NCI-H524 treated with DMSO at 0.1 percent for 48 hours (cell line): Measurements from ENCODE around the gene LPP.

ENCODE experiments used
- DNase-seq: peaks from one replicate; lab custom pipeline; 2025; lab: John Stamatoyannopoulos, UW

Gene LPP

DNA sequence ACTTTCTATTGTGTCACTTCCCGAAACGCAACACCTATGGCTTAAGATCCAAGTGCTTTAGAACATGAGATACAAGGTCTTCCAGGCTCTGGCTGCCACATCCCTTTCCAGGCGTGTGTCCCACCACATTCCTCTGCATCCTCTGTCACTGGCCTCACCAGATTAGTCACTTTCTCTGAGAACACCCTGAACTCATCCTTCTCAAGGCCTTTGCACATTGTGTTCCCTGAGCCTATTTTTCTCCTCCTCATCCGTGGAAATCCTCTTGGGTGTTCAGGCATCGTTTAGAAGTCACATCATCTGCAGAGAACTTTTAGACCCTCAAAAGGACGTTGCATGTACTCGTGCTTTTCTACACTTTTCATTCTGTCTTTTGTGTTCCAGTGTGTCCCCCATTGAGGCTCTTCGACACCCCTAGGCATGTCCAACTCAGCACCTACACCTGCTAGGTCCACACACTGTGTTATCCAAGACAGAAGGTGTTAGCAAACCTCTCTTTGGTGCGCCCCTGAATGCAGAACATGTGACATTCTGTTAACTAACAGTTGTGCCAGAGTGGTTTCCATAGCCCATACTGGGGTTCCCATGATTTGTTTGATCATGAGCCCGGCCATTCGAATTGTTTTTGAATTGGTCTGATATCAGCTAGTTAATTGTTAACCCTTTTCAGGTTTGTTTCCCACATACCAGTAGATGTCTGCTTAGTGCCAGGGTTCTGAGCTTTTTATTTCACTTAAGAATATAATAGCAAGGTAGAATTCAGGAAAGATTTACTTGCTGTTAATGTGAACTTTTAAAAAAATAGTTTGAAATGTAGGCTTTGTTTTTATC lies 67.2 kb downstream of the LPP start:
- no peak for DNase-seq

- DNase-seq = no peak
Measured at GRCh38 chr3:188223936-188224335, 70.0 kb downstream of the LPP start.

DNA sequence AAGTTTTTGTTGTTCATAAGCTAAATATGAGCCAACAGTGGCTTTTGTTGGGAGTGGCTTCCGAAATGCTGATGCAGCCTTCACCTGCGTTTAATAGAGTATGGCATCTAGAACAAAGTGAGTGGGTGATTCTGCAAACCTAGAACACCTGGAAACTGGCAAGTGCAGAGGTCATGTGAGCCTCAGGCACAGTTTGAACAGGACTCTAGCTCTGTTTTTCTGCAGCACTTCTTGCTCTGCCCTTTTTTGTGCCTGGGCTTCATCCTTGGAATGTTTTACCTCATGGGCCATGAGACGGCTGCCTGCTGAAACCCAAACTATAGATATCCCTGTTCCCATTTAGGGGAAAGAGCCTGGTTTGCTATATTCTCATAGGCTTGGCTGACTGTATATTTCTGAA lies 73.5 kb downstream of the LPP start:
- no peak for DNase-seq

- DNase-seq = no peak
Measured at GRCh38 chr3:188229177-188229576, 75.2 kb downstream of the LPP start.

- no peak for DNase-seq
Measured at GRCh38 chr3:188229726-188230125, 75.8 kb downstream of the LPP start.

DNA sequence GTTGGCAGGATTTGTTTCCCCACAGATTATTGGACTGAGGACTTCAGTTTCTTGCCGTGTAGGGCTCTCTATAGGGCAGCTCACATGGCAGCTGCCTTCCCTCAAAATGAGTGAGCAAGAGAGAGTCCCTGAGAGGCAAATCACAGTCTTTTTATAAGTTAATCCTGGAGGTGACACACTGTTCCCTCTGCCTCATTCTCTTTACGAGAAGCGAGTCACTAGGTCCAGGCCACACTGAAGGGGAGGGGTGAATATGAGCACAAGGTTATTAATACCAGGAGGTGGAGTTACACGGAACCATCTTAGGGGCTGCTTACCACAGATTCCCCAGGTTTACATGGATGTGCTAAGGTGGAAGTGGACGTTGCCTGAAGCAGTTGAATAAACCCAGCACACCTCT lies 77.0 kb downstream of the LPP start:
- no peak for DNase-seq

DNA sequence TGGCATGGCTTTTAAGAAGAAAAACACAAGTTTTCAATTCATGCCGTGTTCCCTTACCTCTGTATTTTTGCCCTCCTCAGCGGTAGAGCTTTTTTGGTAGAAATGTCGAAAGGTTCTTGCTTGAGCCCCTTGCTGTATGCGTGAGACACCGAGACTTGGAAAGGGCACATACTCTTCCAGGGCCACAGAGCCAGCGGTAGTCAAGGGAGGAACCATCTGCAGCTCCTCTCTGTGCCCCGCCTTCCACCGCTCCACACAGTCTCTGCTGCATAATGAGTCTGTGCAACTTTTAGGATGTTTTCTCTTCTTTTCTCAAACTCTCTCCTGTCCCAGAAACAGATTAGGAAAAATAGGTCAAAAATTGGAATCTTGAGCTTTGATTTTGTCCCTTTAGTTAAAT lies 77.5 kb downstream of the LPP start:
- no peak for DNase-seq

DNA sequence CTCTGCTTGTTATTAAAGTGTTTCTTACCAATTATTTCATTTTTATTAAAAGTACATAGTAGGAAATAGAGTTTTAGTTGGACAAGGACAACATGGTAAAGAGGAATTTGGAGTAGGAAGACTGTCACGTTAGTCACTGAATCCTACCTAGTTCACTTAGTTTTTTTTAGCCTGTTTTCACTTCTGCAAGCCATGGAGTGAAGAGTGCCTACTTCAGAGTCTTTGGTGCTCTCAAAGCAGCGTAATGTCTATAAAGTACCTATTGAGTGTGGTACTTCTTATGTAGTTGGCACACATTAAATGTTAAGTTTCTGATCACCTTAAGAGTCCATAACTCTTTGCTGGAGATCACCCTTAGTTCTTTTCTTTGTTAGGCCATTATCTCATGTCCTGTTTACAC lies 78.7 kb downstream of the LPP start:
- no peak for DNase-seq

- no peak for DNase-seq
Measured at GRCh38 chr3:188233320-188233719, 79.4 kb downstream of the LPP start.

GRCh38 chr3:188234132-188234531 lies 80.2 kb downstream of the LPP start:
- no peak for DNase-seq

GRCh38 chr3:188236271-188236670 lies 82.3 kb downstream of the LPP start:
- no peak for DNase-seq

DNA sequence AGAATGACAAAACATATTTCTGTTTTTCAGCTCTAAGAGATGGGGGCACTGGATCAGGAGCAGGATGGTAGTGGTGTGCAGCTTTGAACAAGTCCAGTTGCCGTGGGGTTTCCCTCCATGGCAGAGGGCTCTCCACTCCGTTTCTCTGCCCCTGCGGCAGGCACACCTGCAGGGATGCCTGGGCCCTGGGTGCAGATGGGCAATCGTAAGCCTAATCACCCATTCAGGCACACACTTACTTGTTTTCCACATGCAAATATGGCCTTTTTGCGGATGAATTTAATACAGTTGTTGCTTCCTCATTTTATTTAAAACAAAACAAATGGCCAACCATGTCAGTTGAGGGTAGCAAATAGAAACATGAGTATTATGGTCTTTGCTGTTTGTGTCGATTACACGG lies 85.1 kb downstream of the LPP start:
- no peak for DNase-seq

GRCh38 chr3:188239577-188239976 lies 85.6 kb downstream of the LPP start:
- no peak for DNase-seq

- DNase-seq = no peak
Measured at GRCh38 chr3:188240189-188240981, 86.4 kb downstream of the LPP start.

- peak; percentile 84 for DNase-seq
Measured at GRCh38 chr3:188241072-188241471, 87.1 kb downstream of the LPP start.

DNA sequence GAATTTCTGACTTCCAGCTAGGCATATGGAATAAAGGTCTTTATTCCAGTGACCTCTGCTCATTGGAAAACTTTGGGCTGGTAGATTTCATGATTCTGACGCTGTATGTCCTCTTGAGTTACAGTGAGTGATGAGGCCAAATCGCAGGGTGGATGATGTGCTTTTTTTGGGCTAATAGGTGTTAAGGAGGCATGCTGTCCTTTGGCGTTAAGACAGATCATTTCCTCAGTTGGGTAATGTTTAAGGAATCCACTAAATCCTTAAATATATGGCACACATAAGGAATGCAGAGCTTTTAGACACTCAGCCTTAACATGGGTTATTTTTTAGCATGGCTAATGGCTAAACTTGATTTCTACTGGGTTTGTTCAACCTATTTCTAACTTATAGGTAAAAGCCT lies 87.9 kb downstream of the LPP start:
- no peak for DNase-seq

GRCh38 chr3:188242436-188243123 lies 88.6 kb downstream of the LPP start:
- no peak for DNase-seq

GRCh38 chr3:188243124-188243795 lies 89.3 kb downstream of the LPP start:
- DNase-seq = no peak

DNA sequence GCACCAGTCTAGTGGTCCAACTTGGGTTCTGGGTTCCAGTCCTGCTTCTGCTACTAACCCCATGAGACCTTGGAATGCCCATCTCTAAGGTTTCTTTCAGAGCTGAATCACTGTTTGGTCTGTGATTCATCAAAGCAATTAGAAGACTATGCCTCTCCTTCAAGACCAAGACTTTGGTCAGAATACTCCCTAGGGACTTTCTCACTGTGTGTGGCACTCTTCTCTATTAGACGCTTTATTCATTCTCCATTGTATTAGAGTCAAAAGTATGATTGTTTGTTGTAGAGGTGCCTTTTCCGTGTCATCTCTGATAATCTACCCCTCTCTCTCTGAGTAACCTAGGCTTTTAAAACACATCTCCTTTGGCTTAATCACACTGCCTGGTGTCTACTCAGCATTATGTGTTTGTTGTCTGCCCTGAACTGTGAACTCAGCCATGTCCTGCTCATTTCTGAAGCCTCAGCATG lies 90.5 kb downstream of the LPP start:
- no peak for DNase-seq

DNA sequence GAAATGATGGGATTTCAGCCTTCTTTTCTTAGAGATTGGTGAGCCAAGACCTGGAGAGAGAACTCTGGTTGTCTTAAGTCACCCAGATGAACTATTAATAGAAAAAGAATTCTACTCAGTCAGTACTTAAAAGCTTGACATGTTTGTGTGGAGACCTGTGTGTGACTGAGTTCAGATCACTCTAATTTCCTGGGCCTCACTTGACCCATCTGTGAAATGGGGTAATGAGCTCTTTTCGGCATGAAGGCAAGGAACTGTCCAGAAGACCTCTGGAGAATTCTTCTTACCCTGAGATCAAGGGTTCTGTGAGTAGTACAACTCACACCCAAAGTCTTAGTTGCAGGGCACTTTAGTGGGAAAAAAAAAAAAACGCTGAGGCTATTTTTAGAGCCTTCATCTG lies 92.9 kb downstream of the LPP start:
- DNase-seq = no peak

DNA sequence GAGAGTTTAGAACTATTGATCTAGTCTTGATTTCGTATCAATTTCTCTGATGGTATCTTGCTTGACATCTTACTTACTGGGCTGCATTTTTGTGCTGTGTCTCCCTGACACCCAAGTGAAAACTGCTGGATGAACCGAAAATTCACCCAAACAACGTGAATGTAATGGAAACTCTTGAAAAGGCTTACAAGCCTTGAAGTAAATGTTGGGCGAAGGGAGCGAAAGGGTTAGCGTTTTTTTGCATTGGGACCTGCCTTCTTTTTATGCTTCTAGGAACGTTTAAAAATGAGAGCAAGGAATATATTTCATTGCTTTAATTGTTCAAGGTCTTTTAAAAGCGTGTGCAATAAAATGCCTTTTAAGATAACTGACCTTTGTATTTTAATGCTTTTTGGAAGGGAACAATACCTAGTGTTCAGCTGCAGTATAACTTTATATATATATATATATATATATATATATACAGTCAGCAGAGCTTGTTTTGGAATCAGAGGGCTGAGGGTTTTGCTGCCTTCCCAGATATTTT lies 94.1 kb downstream of the LPP start:
- DNase-seq = no peak
